GM19372 (cell line): Measurements from ENCODE around the gene GGT1.
"Not testable (repeated sequence)": the region's sequence is repeated elsewhere in the genome, so short reads cannot be mapped to it uniquely, and the experiment has no call there.

Experiments
- ATAC-seq: cut with Tn5 transposase; IDR thresholded peaks from one replicate; pipeline ENCODE4 v1.9.1; 2021; ENCODE audit warnings: mild to moderate bottlenecking, low read depth, moderate library complexity; ENCODE audit not compliant: unreplicated experiment

Gene GGT1

DNA sequence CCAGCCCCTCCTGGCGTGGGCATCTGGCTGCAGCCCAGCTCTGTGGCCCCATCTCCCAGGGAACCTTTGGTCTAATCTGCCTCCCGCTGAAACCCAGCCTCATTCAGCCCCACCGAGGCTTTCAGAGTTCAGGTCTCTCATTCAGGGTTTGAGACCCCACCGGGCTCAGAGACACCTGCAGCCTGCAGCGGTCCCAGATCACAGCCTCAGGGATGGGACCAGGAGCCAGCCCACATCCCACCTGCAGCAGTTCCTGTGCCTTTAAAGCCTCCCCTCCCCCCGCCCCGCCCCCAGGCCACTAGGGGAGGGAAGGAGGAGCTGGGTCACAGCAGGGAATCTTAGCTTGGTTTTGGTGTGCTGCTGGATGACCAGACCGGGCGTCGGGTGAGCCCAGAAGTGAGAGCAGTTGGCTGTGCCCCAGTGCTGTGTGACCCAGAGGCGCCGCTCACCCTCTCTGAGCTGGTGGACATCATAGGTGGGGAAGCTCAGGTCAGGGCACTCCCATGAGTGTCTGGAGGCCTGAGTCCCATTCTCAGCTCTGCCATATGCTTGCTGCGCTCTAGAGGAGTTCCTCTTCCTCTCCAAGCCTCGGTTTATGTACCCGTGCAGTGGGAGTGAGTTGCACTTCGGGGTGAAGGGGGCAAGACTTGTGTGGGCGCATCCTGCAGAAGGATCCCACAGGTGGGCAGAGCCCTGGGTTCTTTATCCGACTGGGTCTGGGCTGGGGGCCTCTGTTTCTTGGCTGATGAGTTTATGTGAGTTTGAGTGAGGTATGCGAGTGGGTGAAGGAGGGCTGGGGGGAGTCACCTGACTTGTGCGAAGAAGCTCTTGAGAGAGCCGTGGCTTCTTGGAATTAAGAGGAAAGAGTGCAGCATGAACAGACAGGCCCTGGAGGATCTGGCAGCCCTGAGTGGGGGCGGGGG, at the start of gene GGT1:
GGT1 (plus strand) TSS at position 347 of the 923 bp plus-strand sequence. CDS start 7,889 bp downstream, outside the sequence.
- not testable (repeated sequence) for ATAC-seq

DNA sequence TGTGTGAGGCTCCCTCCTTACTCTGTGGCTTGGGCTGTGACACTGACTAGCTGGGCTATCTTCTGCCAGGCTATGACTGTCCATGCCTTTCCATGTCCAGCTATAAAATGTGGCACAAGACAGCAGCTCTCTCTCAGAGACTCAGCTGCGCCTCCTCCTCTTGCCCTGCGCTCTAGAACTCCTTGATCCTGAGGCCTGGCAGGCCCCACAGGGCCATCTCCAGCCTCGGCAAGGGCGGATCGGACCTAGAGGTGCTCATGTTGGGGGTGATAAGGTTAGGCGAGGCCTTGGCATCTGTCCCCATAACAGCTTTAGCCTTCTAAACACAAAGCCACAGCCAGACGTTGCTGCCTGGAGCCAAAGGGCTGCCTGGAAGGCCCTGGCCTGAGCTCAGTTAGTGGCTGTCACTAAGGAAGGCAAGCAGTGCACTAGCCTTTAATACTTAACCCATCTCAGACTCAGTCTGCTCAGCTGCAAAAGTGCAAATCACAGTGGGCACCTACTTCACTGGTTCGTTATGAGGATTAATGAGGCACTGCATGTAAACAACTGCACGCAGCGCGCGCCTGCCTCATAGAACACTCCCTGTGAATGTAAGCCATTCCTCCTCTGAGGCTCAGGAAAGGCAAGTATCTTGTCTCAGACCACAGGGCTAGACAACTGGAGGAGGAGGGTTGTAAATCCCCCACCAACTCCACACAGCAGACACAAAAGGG, 49.2 kb upstream of the GGT1 start:
- no peak for ATAC-seq

DNA sequence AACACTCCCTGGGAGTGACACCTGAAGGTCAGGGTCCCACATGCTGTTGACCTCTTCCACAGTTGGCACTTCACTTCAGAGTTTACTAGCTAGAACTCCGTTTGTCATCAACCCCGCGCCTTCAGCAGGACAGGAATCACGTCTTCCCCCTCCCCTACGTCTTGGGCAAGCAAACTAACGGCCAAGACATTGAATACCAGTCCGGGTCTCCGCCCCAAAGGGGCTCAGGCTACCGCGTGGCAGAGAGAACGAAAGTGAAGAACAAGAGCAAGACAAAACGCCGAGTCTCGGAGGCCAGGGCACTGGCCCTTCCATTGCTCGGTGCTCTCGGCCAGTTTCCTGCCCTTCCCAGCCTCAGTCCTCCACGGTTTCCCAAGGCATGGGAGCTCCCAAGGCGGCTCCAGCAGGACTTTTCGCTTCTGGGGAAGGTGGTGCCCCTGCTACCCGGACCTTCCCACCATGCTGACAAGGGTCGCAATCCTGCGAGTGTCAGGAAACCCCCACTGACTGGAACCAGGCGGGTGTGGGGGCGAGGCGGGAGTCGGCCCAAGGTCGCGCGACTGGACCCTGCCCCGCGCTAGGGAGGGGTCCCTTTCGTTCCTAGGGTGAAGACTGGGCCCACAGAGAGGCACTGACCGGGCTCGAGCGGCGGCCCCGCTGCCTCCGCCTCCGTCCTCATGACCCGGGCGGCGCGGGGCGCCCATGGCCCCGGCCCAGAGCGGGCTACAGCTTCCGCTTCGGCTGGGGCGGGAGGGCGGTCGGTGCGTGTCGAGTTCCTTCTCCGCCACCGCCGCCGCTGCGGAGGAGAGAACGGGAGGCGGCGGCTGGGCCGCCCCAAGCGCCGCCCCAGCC, 48.5 kb upstream of the GGT1 start, which contains the start of gene GUCD1:
GUCD1 (minus strand) TSS at position 826 of the 852 bp plus-strand sequence; CDS start at position 679, 147 bp downstream.
- ATAC-seq = no peak

DNA sequence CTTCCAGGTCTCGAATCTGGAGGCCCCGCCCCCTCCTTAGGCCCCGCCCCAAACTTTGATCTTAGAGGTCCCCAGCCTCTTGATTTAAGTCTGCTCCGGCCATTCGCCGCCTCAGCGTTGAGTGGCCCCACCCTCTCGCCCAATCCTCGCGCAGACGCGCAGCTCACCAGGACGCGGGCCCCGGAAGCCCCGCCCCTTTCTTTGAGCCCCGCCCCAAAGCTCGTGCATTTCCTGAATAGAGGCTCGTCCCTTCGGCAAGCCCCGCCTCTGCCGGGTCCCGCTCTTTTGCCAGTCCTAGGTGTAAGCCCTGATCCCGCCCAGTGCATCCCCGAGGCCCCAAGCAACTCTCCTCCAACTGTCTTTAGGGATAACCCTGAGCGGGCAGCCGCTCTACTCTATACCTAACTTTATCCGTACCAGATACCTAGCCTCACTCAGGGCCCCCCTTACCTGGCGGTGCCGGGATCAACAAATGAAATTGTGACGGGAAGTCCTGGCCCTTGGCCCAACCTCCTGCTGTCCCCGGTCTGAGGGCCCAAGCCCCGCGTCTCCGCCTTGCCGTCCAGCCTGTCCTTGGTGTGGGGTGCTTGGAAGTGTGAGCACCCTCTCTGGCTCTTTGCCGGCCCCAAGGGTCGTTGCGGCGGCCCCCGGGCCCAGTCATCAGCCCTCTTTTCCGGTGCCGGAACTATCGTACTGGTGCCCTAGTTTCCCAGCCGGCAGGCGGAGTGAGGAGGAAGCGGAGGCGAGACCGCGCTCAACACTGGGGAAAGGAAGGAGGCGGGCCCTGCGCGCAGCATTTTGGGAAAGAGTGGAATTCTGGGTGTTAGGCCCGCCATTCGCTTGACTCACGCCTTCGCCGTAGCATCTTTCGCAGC, 47.6 kb upstream of the GGT1 start, which contains the start of gene SNRPD3:
SNRPD3 (plus strand) TSS at position 835 of the 875 bp plus-strand sequence. CDS start 1,676 bp downstream, outside the sequence.
- ATAC-seq = peak; percentile 74

DNA sequence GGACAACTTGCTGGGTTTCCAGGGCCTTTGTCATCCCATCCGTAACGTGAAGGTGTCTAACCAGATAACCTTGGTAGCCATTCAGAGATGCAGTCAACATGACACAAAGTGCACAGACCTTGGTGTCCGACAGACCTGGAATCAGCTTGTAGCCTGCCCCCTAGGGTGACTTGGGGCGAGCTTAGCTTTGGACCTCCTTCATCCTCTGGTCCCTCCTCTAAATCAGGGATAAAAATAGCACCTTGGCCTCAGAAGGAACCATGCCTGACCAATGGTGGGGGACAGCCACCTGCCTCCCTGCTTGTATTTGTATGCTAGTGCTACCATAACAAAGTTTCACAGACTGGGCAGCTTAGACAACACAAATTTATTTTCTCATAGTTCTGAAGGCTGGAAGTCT, 43.5 kb upstream of the GGT1 start:
- ATAC-seq = no peak

DNA sequence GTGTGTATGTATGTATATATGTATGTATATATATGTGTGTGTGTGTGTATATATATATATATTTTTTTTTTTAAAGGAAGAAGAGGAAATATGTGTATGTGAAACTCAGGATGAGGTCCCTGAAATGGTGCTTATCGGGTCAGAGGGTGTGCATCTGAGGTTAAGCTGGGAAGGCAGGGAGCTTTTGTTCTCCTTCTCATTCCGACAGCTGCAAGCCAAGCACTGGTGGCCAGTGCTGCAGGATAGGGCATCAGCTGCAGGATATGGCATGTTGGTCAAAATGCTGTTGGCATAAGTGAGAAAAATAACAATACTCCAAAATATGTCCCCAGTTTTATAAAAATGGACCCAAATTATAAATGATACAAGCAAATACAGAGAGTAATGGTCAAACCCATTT, 39.7 kb upstream of the GGT1 start:
- no peak for ATAC-seq

DNA sequence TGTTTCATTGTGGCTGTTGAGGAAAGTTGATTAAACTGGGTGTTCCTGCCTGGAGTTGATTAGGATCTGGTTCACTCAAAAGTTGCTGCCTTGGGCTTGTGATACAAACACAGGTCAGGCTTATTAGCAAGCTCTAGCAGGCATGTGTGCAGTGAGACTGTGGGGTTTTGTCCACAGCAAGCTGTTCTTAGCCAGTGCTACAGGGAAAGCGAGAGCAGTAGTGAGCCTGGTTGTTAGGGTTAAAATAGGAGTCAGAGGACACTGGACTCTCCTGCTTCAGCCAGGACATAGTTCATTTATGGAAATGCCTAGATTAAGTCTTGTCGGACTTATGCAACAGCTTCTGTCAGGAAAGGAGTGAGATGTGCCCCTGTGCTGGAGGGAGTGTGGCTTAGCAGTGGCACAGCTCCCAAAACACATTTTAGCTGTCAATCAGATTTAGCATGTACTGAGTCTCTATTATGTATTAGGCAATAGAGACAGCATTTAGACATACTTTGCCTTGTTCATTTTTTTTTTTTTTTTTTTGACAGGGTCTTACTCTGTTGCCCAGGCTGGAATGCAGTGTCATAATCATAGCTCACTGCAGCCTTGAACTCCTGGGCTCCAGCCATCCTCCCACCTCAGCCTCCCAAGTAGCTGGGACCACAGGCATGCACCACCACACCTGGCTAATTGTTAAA, 38.5 kb upstream of the GGT1 start:
- no peak for ATAC-seq

DNA sequence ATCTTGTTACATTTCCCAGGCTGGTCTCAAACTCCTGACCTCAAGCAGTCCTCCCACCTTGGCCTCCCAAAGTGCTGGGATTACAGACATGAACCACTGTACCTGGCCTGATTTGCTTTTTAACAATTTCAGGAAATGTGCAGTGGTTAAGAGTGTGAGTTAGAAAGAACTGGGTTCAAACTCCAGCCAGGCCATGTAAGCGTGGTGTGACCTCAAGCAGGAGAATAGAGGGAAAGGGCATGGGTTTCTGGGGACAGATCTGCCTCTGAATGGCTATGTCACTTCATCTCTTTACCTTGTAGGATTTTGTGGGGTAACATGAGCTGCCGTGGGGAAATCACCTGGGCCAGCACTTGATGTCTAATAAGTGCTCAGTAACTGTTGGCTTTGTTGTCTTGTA, 37.9 kb upstream of the GGT1 start:
- ATAC-seq = no peak

DNA sequence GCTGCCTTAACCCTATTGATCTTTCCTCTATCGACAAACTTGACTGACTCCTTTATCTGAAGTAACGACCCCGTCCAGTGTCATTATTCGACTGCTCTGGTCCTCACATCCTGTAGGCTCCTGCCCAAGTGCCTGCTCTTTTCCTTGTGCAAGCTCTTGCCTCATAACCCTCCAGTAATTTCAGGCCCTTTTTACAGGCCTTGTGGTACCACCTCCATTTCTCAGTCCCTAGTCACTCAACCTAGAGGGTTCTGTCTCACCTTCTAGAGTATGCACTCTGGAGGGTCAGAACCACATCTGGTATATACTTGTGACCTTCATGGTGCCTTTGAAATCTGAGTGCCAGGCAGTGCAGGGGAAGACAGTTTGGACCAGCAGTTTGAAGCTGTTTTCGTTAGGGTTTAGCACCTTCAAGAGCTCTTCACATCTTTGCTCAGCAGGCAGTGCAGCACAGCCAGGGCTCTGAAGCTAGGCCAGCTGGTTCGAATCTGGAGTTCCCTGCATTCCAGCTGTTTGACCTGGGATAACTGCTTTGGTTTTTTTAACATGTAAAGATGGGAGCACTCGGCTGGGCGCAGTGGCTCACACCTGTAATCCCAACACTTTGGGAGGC, 36.0 kb upstream of the GGT1 start:
- no peak for ATAC-seq

DNA sequence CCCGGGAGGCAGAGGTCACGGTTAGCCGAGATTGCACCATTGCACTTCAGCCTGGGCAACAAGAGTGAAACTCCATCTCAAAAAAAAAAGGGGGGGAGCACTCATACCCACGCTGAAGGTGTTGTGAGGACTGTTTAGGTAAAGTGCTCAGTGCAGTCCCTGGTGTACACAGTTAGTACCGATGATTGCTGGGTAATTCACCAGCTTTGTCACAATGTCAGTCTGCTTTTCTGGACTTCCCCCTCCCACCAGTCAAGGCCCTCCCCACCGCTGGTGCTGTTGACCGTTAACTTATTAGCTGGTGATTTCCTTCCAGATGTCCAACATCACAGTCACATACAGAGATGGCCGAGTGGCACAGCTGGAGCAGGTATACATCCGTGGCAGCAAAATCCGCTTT, 35.3 kb upstream of the GGT1 start:
- no peak for ATAC-seq

DNA sequence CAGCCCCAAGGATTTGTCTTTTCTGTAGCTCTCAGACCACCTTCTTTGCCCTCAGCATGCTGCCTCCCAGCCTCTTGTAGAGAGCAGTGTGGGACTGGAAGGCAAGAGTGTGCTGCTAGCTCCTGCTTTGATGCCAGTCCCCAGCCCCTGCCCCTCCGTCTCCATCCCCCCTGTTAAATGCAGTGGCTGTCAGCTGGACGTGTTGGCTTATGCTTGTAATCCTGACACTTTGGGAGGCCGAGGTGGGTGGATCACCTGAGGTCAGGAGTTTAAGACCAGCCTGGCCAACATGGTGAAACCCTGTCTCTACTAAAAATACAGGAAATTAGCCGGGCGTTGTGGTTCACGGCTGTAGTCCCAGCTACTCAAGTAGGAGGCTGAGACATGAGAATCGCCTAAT, 31.7 kb upstream of the GGT1 start:
- ATAC-seq = no peak

DNA sequence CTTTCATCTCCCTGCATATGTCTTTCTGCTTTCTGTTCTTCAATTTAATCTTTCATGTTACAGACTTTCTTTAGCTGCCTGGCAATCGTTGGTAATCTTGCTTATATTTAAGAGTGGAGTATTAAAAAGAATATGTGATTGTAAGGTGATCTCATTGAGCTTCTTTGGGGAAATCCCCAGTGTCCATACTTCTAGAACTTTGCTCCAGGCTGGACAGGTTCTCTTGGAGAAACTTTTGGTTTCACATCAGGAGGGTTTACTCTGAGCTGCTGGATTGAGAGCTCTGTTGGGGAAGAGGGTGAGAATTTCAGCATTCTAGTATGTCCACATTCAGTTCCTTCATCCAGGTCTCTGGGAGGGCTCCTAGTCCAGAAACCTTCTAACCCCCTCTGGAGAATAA, 26.2 kb upstream of the GGT1 start:
- ATAC-seq = no peak

DNA sequence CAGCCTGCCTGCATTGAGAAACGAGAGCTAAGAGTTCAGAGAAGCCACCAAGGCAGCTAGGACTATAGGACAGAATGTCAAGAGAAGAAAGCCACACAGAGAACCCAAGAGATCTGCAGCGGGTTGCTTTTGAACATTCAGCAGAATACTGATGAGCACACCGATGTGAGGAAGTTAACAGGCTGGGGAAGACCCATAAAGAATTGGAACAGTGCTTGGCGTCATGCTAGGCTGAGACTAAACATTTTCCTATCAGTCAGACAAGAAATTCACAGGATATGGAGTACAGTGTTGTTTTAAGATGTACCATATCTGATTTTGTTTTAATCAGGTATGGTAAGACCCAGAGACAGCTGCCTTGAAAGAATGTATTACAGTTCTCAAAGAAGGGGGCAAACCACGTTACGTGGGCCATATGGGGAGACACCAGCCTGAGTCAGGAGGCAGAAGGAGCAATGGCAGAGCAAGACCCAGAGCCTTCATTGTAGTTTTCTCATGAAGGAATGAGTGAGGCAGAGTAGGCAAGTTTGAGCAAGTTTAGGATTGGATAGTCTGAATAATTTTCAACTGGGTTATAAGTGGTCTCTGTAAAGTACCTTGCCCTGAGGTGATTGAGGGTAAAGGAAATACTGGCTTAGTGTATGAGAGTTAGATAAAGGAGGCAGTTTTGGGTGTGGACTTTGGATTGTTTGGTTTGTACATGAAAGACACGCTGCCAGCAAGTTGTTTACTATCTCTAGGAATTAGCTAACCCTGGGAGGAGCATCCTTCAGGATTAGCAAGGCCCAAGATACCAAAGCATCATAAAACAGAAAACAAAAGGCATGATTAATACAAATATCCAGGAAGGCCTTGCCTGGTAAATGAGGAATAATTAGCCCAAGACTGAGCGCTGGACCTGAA, 24.4 kb upstream of the GGT1 start:
- ATAC-seq = no peak

DNA sequence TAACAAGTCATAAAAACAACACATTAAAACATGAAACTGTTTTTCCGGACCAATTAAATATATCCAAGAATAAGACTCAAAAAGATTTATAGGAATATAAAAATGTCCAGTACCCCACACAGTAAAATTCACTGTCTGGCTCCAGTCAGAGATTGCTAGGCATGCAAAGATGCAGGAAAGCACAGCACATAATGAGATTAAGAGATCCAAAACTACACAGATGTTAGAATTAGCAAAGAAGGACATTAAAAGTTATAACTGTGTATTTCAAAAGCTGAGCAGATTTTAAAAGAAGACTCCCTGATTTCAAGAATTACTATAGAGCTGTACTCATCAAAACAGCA, 23.8 kb upstream of the GGT1 start:
- no peak for ATAC-seq

DNA sequence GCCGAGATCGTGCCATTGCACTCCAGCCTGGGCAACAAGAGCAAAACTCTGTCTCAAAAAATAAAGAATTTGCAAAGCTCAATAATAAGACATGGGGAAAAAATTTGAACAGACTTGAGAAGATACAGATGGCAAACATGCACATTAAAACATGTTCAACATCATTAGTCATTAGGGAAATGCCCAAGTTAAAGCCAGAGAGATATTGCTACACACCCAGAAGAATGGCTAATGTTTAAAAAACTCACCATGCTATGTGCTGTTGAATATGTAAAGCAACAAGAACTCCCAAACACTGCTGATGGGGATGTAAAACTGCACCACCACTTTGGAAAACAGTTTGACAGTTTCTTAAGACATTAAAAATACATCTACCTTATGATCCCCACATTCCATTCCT, 22.7 kb upstream of the GGT1 start:
- no peak for ATAC-seq

DNA sequence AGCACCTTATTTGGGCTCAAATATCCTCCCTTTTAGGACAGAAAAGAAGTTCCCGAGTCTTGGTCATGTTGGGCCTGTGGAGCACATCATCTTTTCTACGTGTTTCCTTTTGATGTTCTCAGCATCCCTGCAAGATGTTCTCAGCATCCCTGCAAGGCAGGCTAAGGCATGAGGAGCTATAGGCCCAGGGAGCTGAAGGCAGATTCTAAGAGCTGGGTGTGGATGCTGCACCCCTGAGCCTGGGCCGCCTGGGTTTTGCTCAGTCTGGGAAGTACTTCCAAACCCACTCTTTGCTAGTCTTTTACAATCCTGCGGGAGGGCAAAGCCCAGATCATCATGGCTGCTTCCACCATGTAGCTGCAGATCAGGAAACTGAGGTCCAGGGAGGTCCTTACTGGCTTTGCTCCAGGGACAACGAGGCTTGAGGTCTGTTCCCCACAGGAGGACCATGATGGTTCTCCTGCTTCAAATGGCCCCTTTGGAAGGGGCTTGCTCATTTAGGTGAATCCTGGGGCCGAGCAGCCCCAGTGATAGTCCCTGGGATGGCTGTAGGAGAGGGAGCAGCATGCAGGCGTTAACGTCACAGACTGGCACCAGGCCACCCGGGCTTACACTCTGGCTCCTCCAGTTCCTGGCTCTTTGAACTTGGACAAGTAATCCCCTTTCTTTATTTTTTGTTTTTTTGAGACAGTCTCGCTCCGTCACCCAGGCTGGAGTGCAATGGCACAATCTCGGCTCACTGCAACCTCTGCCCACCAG, 20.8 kb upstream of the GGT1 start:
- ATAC-seq = no peak
